Measurements from ENCODE around the gene OR4M1.
"Not testable (repeated sequence)": the region's sequence is repeated elsewhere in the genome, so short reads cannot be mapped to it uniquely, and the experiment has no call there.

The OR4M1 gene

DNA sequence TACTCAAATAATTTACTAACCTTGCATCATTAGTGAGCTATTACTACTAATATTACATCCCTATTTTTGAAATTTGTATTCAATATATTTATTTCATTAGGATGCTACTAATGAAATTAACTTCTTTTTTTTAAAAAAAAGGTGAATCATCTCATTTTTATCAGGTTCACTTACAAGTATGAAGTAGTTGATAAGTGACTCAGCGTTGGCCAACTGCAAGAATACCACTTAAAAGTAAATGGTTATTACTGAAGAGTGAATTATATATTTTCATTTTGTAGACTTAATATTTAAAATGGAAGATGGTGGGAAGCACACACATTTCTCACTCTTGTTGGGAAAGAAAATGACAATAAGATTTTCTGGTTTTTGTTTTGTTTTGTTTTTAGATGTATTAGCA lies 49.9 kb downstream of the OR4M1 start:
- DNase-seq (no peak), ATAC-seq (no peak)

DNA sequence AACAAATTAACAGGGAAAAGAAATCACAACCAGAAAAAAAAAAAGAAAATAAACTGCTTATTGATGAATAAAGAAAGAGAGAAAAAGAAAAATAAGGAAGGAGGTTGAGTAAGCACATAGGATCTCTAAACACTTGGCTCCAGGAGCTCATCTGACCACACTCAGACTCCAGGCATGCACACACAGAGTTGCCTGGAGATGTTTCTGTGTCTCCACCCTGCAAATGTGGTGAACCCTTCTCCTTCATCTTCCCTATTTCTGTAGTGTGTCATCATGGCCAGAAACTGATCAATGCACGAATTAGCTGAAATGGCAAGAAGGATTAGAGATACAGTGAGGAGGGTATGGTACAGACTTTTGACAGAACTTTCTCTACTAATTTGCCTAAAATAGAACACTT lies 50.5 kb downstream of the OR4M1 start:
- ATAC-seq: no peak
- no peak for DNase-seq

DNA sequence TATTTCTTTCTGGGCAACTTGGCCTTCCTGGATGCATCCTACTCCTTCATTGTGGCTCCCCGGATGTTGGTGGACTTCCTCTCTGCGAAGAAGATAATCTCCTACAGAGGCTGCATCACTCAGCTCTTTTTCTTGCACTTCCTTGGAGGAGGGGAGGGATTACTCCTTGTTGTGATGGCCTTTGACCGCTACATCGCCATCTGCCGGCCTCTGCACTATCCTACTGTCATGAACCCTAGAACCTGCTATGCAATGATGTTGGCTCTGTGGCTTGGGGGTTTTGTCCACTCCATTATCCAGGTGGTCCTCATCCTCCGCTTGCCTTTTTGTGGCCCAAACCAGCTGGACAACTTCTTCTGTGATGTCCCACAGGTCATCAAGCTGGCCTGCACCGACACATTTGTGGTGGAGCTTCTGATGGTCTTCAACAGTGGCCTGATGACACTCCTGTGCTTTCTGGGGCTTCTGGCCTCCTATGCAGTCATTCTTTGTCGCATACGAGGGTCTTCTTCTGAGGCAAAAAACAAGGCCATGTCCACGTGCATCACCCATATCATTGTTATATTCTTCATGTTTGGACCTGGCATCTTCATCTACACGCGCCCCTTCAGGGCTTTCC lies 54.4 kb downstream of the OR4M1 start:
- not testable (repeated sequence) for ATAC-seq, DNase-seq

DNA sequence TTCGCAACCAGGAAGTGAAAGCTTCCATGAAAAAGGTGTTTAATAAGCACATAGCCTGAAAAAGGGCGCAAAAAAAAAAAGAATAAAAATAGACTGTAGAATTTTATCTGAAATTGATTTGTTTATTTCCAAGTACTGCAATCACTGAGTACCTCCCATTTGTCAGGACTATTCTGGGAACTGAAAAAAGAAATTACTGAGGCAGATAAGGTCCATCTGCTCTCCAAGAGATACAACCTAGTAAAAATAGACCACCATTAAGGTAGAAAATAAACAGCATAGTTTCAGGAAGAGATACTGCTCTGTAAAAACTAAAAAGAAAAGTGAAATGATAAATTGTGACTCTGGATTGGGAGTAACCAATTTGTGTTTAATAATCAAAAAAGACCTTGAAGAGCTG lies 55.0 kb downstream of the OR4M1 start:
- ATAC-seq (no peak), DNase-seq (no peak)

Data from stimulated activated naive CD8-positive, alpha-beta T cell treated with anti-CD3 and anti-CD28 coated beads, Interleukin-15, Interleukin-2, amounts not matched to agents 100 U/mL and 50 U/mL, for 24 hours (primary cell).